ENCODE measurements around the gene PRSS57.
"Not testable (repeated sequence)": the region's sequence is repeated elsewhere in the genome, so short reads cannot be mapped to it uniquely, and the experiment has no call there.

Gene PRSS57

DNA sequence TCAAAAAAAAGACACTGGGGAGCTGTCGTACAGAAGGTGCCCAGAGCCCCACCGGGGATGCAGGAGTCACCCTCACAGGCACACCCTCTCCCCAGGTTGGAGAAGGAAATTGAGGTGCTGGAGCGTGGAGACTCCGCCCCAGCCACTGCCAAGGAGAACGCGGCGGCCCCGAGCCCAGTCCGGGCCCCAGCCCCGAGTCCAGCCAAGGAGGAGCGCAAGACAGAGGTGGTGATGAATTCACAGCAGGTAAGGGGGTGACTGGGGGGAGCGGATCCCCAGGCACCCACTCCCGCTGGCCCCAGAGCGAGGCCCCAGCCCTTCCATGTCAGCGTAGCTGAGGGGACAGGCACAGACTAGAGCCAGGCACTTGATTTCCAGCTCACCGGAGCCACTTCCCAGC lies 35.7 kb upstream of the PRSS57 start:
- no peaks in the 10 kb centered on the region for H3K27me3 ChIP-seq (ENCODE audit: insufficient read depth, low read length)

DNA sequence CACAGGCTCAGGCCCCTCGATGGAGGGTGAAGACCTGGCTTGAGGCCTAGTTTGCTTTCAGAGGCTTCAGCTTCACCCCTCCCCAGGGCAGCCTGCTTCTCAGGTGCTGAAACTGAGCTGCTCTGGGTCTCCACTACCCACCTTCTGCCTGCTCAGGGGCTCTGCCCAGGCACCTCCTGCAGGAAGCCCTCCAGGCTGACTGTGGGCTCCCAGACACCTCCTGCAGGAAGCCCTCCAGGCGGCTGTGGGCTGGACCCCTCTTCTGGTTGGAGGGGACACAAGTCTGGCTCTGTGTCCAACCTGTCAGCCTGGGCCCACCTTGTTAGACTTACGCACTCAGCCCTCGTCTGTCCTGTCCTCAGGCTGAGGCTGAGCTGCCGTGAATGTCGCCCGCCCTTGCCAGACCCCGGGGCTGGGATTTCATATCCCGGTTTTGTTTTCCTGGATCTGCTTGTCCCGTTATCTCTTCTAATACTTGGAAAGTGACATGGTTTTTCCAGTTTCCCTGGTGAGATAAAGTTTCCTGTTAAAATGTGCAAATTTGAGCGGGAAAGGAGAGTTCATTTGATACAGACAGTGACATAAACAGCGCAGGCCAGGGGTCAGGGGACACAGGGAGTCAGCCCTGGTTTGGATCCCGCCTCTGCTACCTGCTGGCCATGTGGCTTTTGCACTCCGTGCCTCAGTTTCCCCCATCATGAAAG lies 34.9 kb upstream of the PRSS57 start:
- Histone ChIP-seq H2AFZ (ENCODE audit: low read depth, low read length) (no peak overlapping the region), H3K27me3 (ENCODE audit: insufficient read depth, low read length) (no peaks in the 10 kb centered on the region), H3K4me3 (ENCODE audit: low read length) (no peak overlapping the region), H3K36me3 (ENCODE audit: insufficient read depth, low read length) (peaks cover 30% of the 10 kb centered on the region), H3K4me1 (ENCODE audit: insufficient read depth, low read length) (no peaks in the 10 kb centered on the region), H3K9me3 (ENCODE audit: low read length) (no peaks in the 10 kb centered on the region)

More for the DNA sequence above, 35.7 kb upstream of the PRSS57 start:
- Histone ChIP-seq H2AFZ (ENCODE audit: low read depth, low read length) (no peak overlapping the region), H3K4me1 (ENCODE audit: insufficient read depth, low read length) (no peaks in the 10 kb centered on the region), H3K36me3 (ENCODE audit: insufficient read depth, low read length) (peaks cover 33% of the 10 kb centered on the region), H3K4me3 (ENCODE audit: low read length) (no peak overlapping the region), H3K9me3 (ENCODE audit: low read length) (no peaks in the 10 kb centered on the region)

DNA sequence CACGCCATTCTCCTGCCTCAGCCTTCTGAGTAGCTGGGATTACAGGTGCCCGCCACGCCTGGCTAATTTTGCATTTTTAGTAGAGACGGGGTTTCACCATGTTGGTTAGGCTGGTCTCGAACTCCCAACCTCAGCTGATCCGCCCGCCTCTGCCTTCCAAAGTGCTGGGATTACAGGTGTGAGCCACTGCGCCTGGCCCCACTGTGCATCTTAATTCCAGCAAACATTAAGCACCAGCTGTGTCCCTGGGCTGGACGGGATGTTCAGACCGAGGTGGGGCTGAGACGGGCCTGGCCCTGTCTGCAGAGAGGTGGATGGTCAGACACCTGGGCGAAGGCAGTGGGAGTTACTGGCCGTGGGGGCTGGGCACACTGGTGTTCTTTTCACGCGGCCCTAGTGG lies 34.3 kb upstream of the PRSS57 start:
- H3K27me3 ChIP-seq (ENCODE audit: insufficient read depth, low read length); H2AFZ ChIP-seq (ENCODE audit: low read depth, low read length); H3K9me3 ChIP-seq (ENCODE audit: low read length); H3K4me1 ChIP-seq (ENCODE audit: insufficient read depth, low read length); H3K4me3 ChIP-seq (ENCODE audit: low read length): not testable (repeated sequence)
- H3K36me3 ChIP-seq (ENCODE audit: insufficient read depth, low read length): peaks cover 30% of the 10 kb centered on the region

DNA sequence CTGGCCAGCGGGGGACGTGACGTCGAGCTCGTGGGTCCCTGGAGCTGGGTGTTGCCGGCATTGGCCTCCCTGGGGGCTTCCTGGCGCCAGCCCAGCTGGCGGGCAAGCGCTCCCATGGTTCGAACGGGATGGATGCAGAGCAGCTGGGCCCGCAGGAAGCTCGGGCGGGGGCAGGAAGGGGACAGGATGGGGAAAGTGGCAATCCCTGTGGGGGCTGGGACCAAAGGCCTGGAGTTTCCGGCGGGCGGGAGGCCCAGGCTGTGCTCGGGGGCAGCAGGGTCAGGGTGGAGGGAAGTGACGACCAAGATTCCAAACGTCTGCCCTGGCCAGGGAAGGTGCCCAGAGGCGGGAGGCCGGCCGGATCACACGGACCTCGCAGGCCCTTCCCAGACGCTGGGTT lies 32.8 kb upstream of the PRSS57 start:
- H2AFZ ChIP-seq (ENCODE audit: low read depth, low read length): no peak overlapping the region
- no peaks in the 10 kb centered on the region for H3K9me3 ChIP-seq (ENCODE audit: low read length)
- no peak overlapping the region for H3K4me3 ChIP-seq (ENCODE audit: low read length)
- no peaks in the 10 kb centered on the region for H3K27me3 ChIP-seq (ENCODE audit: insufficient read depth, low read length)
- peaks cover 5% of the 10 kb centered on the region for H3K4me1 ChIP-seq (ENCODE audit: insufficient read depth, low read length)
- peaks cover 26% of the 10 kb centered on the region for H3K36me3 ChIP-seq (ENCODE audit: insufficient read depth, low read length)

- no peak overlapping the region for H2AFZ ChIP-seq (ENCODE audit: low read depth, low read length)
- peaks cover 26% of the 10 kb centered on the region for H3K36me3 ChIP-seq (ENCODE audit: insufficient read depth, low read length)
Observed at GRCh38 chr19:726993-727956, 32.0 kb upstream of the PRSS57 start.

DNA sequence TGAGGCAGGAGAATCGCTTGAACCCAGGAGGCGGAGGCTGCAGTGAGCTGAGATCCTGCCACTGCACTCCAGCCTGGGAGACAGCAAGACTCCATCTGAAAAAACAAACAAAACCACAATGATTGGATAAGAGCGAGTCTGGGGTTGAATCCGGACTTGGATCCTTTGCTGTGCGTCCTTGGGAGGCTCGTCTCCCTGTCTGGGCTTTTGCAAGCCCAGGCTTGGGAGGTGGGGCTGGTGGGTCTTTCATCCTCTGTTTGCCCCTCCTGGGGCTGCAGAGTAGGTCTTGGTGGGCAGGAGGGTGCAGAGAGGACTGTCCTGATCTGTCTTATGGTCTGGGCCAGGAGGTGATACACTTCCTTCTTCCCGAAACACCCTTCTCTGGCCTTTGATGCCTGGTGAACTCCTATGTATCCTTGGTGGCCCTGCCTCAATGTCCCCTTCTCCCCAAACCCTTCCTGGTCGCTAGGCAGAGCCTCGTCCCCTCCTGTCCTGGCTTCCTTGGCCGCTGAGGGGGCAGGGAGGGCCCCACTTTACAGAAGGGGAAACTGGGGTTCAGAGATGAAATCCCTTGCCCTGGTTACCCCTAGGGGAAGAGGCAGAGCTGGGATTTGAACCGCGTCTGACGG lies 30.3 kb upstream of the PRSS57 start:
- Histone ChIP-seq H2AFZ (ENCODE audit: low read depth, low read length) (no peak overlapping the region), H3K4me3 (ENCODE audit: low read length) (no peak overlapping the region), H3K4me1 (ENCODE audit: insufficient read depth, low read length) (peaks cover 15% of the 10 kb centered on the region), H3K9me3 (ENCODE audit: low read length) (no peaks in the 10 kb centered on the region), H3K27me3 (ENCODE audit: insufficient read depth, low read length) (no peaks in the 10 kb centered on the region), H3K36me3 (ENCODE audit: insufficient read depth, low read length) (peaks cover 18% of the 10 kb centered on the region)

More at GRCh38 chr19:726993-727956, 32.0 kb upstream of the PRSS57 start:
- H3K27me3 ChIP-seq (ENCODE audit: insufficient read depth, low read length): no peaks in the 10 kb centered on the region
- no peak overlapping the region for H3K4me3 ChIP-seq (ENCODE audit: low read length)
- peaks cover 8% of the 10 kb centered on the region for H3K4me1 ChIP-seq (ENCODE audit: insufficient read depth, low read length)
- no peaks in the 10 kb centered on the region for H3K9me3 ChIP-seq (ENCODE audit: low read length)

DNA sequence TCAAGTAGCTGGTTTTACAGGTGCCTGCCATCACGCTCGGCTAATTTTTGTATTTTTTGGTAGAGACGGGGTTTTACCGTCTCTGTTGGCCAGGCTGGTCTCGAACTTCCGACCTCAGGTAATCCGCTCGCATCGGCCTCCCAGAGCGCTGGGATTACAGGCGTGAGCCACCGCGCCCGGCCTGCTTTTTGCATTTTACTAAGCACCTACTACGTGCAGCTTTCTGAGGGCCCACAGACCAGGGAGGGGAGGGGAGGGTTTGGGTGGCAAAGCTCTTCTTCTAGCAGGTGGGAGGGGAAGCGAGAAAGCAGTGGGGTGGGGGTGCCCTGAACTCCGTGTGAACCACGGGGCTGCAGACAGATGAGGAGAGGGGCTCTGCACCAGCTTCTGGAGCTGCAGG lies 28.5 kb upstream of the PRSS57 start:
- H3K9me3 ChIP-seq (ENCODE audit: low read length): no peaks in the 10 kb centered on the region
- H3K27me3 ChIP-seq (ENCODE audit: insufficient read depth, low read length): no peaks in the 10 kb centered on the region
- no peak overlapping the region for H2AFZ ChIP-seq (ENCODE audit: low read depth, low read length)
- peaks cover 27% of the 10 kb centered on the region for H3K4me1 ChIP-seq (ENCODE audit: insufficient read depth, low read length)
- no peak overlapping the region for H3K4me3 ChIP-seq (ENCODE audit: low read length)
- H3K36me3 ChIP-seq (ENCODE audit: insufficient read depth, low read length): peaks cover 9% of the 10 kb centered on the region

DNA sequence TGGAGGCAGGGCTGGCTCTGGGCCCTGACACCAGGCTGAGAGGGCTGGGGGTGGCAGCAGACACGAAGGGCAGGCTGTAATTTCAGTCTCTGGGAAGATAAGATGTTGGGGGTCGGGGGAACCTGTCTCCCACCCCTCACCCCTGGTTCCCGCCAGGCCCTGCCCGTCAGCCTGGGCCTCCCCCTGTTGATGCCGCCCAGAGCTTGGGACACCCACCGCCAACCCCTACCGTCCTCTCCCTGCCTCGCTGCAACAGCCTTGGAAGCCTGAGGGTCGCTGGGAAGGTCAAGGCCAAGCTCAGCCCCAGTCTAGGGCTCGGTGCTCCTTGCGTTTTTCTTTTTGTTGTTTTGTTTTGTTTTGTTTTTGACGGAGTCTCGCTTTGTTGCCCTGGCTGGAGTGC lies 28.0 kb upstream of the PRSS57 start:
- H3K27me3 ChIP-seq (ENCODE audit: insufficient read depth, low read length): no peaks in the 10 kb centered on the region
- H3K4me3 ChIP-seq (ENCODE audit: low read length): no peak overlapping the region
- peaks cover 32% of the 10 kb centered on the region for H3K4me1 ChIP-seq (ENCODE audit: insufficient read depth, low read length)
- H3K9me3 ChIP-seq (ENCODE audit: low read length): no peaks in the 10 kb centered on the region
- H3K36me3 ChIP-seq (ENCODE audit: insufficient read depth, low read length): peaks cover 9% of the 10 kb centered on the region
- H2AFZ ChIP-seq (ENCODE audit: low read depth, low read length): no peak overlapping the region

GRCh38 chr19:722553-723101 lies 27.4 kb upstream of the PRSS57 start:
- Histone ChIP-seq H3K9me3 (ENCODE audit: low read length) (no peaks in the 10 kb centered on the region), H2AFZ (ENCODE audit: low read depth, low read length) (no peak overlapping the region), H3K27me3 (ENCODE audit: insufficient read depth, low read length) (no peaks in the 10 kb centered on the region), H3K4me3 (ENCODE audit: low read length) (no peak overlapping the region), H3K4me1 (ENCODE audit: insufficient read depth, low read length) (peaks cover 34% of the 10 kb centered on the region), H3K36me3 (ENCODE audit: insufficient read depth, low read length) (peaks cover 4% of the 10 kb centered on the region)

- peak overlapping the region; percentile 17 for H3K4me3 ChIP-seq (ENCODE audit: low read length)
- H3K27me3 ChIP-seq (ENCODE audit: insufficient read depth, low read length): no peaks in the 10 kb centered on the region
- no peaks in the 10 kb centered on the region for H3K36me3 ChIP-seq (ENCODE audit: insufficient read depth, low read length)
- no peak overlapping the region for H2AFZ ChIP-seq (ENCODE audit: low read depth, low read length)
- H3K9me3 ChIP-seq (ENCODE audit: low read length): no peaks in the 10 kb centered on the region
- H3K4me1 ChIP-seq (ENCODE audit: insufficient read depth, low read length): peaks cover 39% of the 10 kb centered on the region
Observed at GRCh38 chr19:720345-721160, 25.3 kb upstream of the PRSS57 start.

DNA sequence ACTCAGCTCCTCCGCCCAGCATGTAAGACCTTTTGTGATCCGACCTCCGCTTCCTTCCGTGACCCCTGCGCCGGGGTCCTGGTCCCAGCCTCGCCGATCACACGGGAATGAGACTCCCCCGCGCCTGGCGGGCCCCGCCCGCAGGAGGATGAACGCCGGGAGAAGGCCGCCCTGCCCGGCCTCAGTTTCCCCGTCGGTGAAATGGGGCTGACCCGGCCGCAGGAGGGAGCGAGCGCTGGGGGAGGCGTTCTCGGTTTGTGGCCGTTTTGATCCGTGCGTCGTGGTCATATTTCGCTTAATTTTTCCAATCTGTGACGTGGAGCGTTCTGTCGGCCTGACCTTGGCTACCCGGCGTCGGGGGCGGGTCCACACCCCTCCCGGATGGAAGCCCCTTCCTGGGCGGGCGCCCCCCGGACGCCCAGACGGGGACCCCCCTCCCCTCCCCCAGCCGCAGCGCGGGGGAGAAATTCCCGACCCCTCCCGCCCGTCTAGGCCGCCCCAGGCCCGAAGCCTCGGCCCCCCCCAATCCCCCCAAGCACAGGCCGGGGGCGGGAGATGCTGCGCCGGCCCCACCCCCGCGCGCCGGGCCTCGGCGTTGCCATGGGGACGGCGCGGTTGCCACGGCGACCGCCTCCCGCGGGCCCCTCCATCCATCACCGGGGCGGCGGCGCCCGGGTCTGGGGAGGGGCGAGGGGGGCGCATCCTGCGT lies 24.5 kb upstream of the PRSS57 start:
- H3K4me3 ChIP-seq (ENCODE audit: low read length): no peak overlapping the region
- peaks cover 39% of the 10 kb centered on the region for H3K4me1 ChIP-seq (ENCODE audit: insufficient read depth, low read length)
- H3K9me3 ChIP-seq (ENCODE audit: low read length): peaks cover 3% of the 10 kb centered on the region
- H3K27me3 ChIP-seq (ENCODE audit: insufficient read depth, low read length): no peaks in the 10 kb centered on the region
- no peaks in the 10 kb centered on the region for H3K36me3 ChIP-seq (ENCODE audit: insufficient read depth, low read length)
- no peak overlapping the region for H2AFZ ChIP-seq (ENCODE audit: low read depth, low read length)

DNA sequence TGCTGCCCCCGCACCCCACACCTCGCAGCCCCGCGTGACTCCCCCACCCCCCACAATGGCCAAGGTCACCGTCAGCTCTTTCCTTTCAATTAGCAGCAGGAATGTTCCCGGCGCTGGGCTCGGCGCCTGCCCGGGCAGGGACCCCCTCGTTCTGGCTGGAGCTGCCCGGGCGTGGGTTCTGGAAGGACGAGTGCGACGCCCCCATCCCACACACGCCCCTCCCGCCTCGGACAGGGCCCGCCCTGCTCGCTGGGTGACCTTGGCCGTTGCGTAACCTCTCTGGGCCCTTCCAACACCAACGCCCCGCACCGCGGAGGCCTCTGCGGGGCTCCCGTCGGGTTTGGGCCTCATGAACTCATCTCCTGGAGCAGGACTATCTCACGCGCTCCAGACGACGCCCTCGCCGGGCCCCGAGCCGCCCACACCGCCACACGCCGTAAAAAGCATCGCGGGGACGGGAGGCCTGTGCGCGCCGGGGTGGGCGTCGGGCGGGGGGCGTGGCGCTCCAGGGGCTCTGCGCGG lies 23.8 kb upstream of the PRSS57 start:
- H3K36me3 ChIP-seq (ENCODE audit: insufficient read depth, low read length): no peaks in the 10 kb centered on the region
- H3K4me1 ChIP-seq (ENCODE audit: insufficient read depth, low read length): peaks cover 39% of the 10 kb centered on the region
- no peak overlapping the region for H2AFZ ChIP-seq (ENCODE audit: low read depth, low read length)
- H3K4me3 ChIP-seq (ENCODE audit: low read length): no peak overlapping the region
- peaks cover 3% of the 10 kb centered on the region for H3K9me3 ChIP-seq (ENCODE audit: low read length)
- no peaks in the 10 kb centered on the region for H3K27me3 ChIP-seq (ENCODE audit: insufficient read depth, low read length)

Measured in neuron (in vitro differentiated cells).